ENCODE results near the gene JARID2.

- TF ChIP-seq POLR2A (IDR thresholded peaks at IDR 0.05; ENCODE audit: low read depth, low read length) (no peak), POLR2AphosphoS5 (IDR thresholded peaks at IDR 0.05; ENCODE audit: low read depth, low read length) (no peak), TAF1 (IDR thresholded peaks at IDR 0.05; ENCODE audit: low read depth, low read length) (no peak)
Observed at GRCh38 chr6:15419493-15419892, 173.6 kb downstream of the JARID2 start.
